Neural progenitor cell (in vitro differentiated cells): ENCODE measurements around the gene PSPH. TPM values are rescaled to one million over a fixed set of nuclear protein-coding genes. Genes with fewer than 3 reads are reported as not detected.
"Not testable (repeated sequence)": the region's sequence is repeated elsewhere in the genome, so short reads cannot be mapped to it uniquely, and the experiment has no call there.

ENCODE experiments used
- DNase-seq: peaks from one replicate; pipeline ENCODE4 v3.0.0-alpha.2; 2016; ENCODE audit warnings: low spot score
- H2AFZ ChIP-seq: fragments of 200-600 bp; sonication (generic); replicated peaks from 2 replicates; pipeline ENCODE4 v1.6.1; 2016; ENCODE audit warnings: antibody characterized with exemption
- H3F3A ChIP-seq: fragments of 200-600 bp; sonication (generic); 2 replicates; pipeline ENCODE4 v1.6.1; 2016; ENCODE audit warnings: antibody characterized with exemption, low read depth
- H3K27ac ChIP-seq: fragments of 200-600 bp; sonication (generic); 2 replicates; pipeline ENCODE4 v1.5.1; 2016; ENCODE audit warnings: mild to moderate bottlenecking
- H3K27me3 ChIP-seq: fragments of 200-600 bp; sonication (generic); 2 replicates; pipeline ENCODE4 v1.6.1; 2016; ENCODE audit warnings: mild to moderate bottlenecking, moderate library complexity
- H3K36me3 ChIP-seq: fragments of 200-600 bp; sonication (generic); 2 replicates; pipeline ENCODE4 v1.5.1; 2016
- H3K4me1 ChIP-seq: fragments of 200-600 bp; sonication (generic); 2 replicates; pipeline ENCODE4 v1.6.1; 2016; ENCODE audit warnings: mixed run types
- H3K4me2 ChIP-seq: fragments of 200-600 bp; sonication (generic); 2 replicates; pipeline ENCODE4 v1.6.1; 2016
- H3K4me3 ChIP-seq: fragments of 200-600 bp; sonication (generic); 2 replicates; pipeline ENCODE4 v1.5.1; 2016
- H3K79me2 ChIP-seq: fragments of 200-600 bp; sonication (generic); 2 replicates; pipeline ENCODE4 v1.6.1; 2016; ENCODE audit warnings: low read depth
- H3K9ac ChIP-seq: fragments of 200-600 bp; sonication (generic); 2 replicates; pipeline ENCODE4 v1.6.1; 2016
- H3K9me3 ChIP-seq: fragments of 200-600 bp; sonication (generic); 2 replicates; pipeline ENCODE4 v1.5.1; 2016; ENCODE audit warnings: low read depth
- H4K20me1 ChIP-seq: fragments of 200-600 bp; sonication (generic); 2 replicates; pipeline ENCODE4 v1.6.1; 2016; ENCODE audit warnings: low read depth
- H3K27ac Mint-ChIP-seq: 3 replicates; pipeline ENCODE4 v1.8.0; 2021; ENCODE audit warnings: mixed read lengths
- H3K27me3 Mint-ChIP-seq: 2 replicates; pipeline ENCODE4 v1.8.0; 2022; ENCODE audit warnings: low read depth, mild to moderate bottlenecking, inconsistent platforms, moderate library complexity, mixed read lengths; ENCODE audit not compliant: insufficient read depth
- H3K36me3 Mint-ChIP-seq: 3 replicates; pipeline ENCODE4 v1.8.0; 2021; ENCODE audit warnings: mixed read lengths
- H3K4me1 Mint-ChIP-seq: 3 replicates; pipeline ENCODE4 v1.8.0; 2021; ENCODE audit warnings: mixed read lengths
- H3K4me3 Mint-ChIP-seq: 3 replicates; pipeline ENCODE4 v1.8.0; 2021; ENCODE audit warnings: mild to moderate bottlenecking, moderate library complexity, mixed read lengths
- H3K9me3 Mint-ChIP-seq: 3 replicates; pipeline ENCODE4 v1.8.0; 2020; ENCODE audit warnings: mixed read lengths
- CTCF ChIP-seq: fragments of 200-600 bp; sonication (generic); IDR thresholded peaks from 2 replicates; pipeline ENCODE4 v1.5.1; 2017; ENCODE audit warnings: antibody characterized with exemption, mild to moderate bottlenecking
- EZH2 ChIP-seq: fragments of 200-600 bp; sonication (generic); IDR thresholded peaks from 2 replicates; pipeline ENCODE4 v1.6.1; 2017; ENCODE audit warnings: antibody characterized with exemption, mild to moderate bottlenecking, moderate library complexity
- EZH2phosphoT487 ChIP-seq: fragments of 200-600 bp; sonication (generic); IDR thresholded peaks from 2 replicates; pipeline ENCODE4 v1.6.1; 2017; ENCODE audit warnings: antibody characterized with exemption
- total RNA-seq: library from RNA; depleted of rRNA; stranded (reverse); fragments of >200 nt; gene quantifications from 2 replicates; pipeline ENCODE4 v1.2.3, GENCODE V29; 2015; ENCODE audit warnings: low replicate concordance

PSPH gene
- total RNA-seq, 1 donor from 2014 or later, result 54.9 TPM

- Mint-ChIP-seq H3K27ac (no peak overlapping the region), H3K27me3 (peaks cover 5% of the 10 kb centered on the region), H3K36me3 (peaks cover 2% of the 10 kb centered on the region), H3K4me3 (no peak overlapping the region), H3K4me1 (peaks cover 29% of the 10 kb centered on the region), H3K9me3 (no peaks in the 10 kb centered on the region)
- no peak overlapping the region for H3K4me3 ChIP-seq
- no peak for DNase-seq
- H3K4me2 ChIP-seq, result no peak overlapping the region
- no peak for TF ChIP-seq EZH2
- TF ChIP-seq EZH2phosphoT487, result no peak
- TF ChIP-seq CTCF, result no peak
- no peak overlapping the region for H2AFZ ChIP-seq
- peaks cover 13% of the 10 kb centered on the region for H4K20me1 ChIP-seq
- H3K9ac ChIP-seq, result no peak overlapping the region
- no peak overlapping the region for H3K27ac ChIP-seq
- H3K4me1 ChIP-seq, result peaks cover 10% of the 10 kb centered on the region
- no peaks in the 10 kb centered on the region for H3K27me3 ChIP-seq
- peaks cover 4% of the 10 kb centered on the region for H3K36me3 ChIP-seq
- H3K9me3 ChIP-seq, result no peaks in the 10 kb centered on the region
- peaks cover 16% of the 10 kb centered on the region for H3F3A ChIP-seq
- H3K79me2 ChIP-seq, result peaks cover 68% of the 10 kb centered on the region
Observed at GRCh38 chr7:56048245-56048644, 3.0 kb downstream of the PSPH start.

GRCh38 chr7:56047446-56048116, 3.7 kb downstream of the PSPH start:
- H3K27ac Mint-ChIP-seq, DNase-seq, H3F3A ChIP-seq, H3K4me3 ChIP-seq, H3K36me3 Mint-ChIP-seq, H3K4me1 ChIP-seq, H3K4me2 ChIP-seq, H3K4me3 Mint-ChIP-seq, H3K36me3 ChIP-seq, H3K9me3 ChIP-seq, H3K27me3 Mint-ChIP-seq, H2AFZ ChIP-seq, H4K20me1 ChIP-seq, H3K9me3 Mint-ChIP-seq, H3K27ac ChIP-seq, H3K27me3 ChIP-seq, H3K9ac ChIP-seq: not testable (repeated sequence)
- H3K4me1 Mint-ChIP-seq, result peaks cover 23% of the 10 kb centered on the region
- H3K79me2 ChIP-seq, result peaks cover 61% of the 10 kb centered on the region

GRCh38 chr7:56046721-56047445, 4.4 kb downstream of the PSPH start:
- Mint-ChIP-seq H3K4me1 (peaks cover 20% of the 10 kb centered on the region), H3K4me3 (no peak overlapping the region), H3K27ac (no peak overlapping the region), H3K36me3 (peaks cover 2% of the 10 kb centered on the region), H3K9me3 (no peaks in the 10 kb centered on the region), H3K27me3 (peaks cover 7% of the 10 kb centered on the region)
- Histone ChIP-seq H3K4me1 (no peaks in the 10 kb centered on the region), H3K9me3 (no peaks in the 10 kb centered on the region), H3K9ac (no peak overlapping the region), H3K36me3 (no peaks in the 10 kb centered on the region), H3K4me3 (no peak overlapping the region), H3K27me3 (no peaks in the 10 kb centered on the region), H2AFZ (no peak overlapping the region), H3K79me2 (peaks cover 54% of the 10 kb centered on the region), H3K27ac (peak overlapping the region; percentile 21), H3F3A (peaks cover 5% of the 10 kb centered on the region), H4K20me1 (no peaks in the 10 kb centered on the region), H3K4me2 (peak overlapping the region; percentile 35)
- no peak for TF ChIP-seq EZH2phosphoT487
- TF ChIP-seq CTCF, result no peak
- no peak for TF ChIP-seq EZH2
- peak; percentile 23 for DNase-seq

- not testable (repeated sequence) for H3K27ac ChIP-seq, H3K4me3 Mint-ChIP-seq, H3K9me3 ChIP-seq, H3K27me3 ChIP-seq, H3K4me3 ChIP-seq, H2AFZ ChIP-seq, H3K4me1 ChIP-seq, H3F3A ChIP-seq, H3K27ac Mint-ChIP-seq, H3K36me3 ChIP-seq, H3K27me3 Mint-ChIP-seq, H3K4me2 ChIP-seq, H3K9me3 Mint-ChIP-seq, H4K20me1 ChIP-seq, H3K9ac ChIP-seq, DNase-seq, H3K36me3 Mint-ChIP-seq
- H3K79me2 ChIP-seq, result peaks cover 46% of the 10 kb centered on the region
- peaks cover 20% of the 10 kb centered on the region for H3K4me1 Mint-ChIP-seq
Observed at GRCh38 chr7:56045758-56046157, 5.5 kb downstream of the PSPH start.
